Mucosa of descending colon (tissue), 3 donors: ENCODE measurements around the gene CAMK2B. TPM values are rescaled to one million over a fixed set of nuclear protein-coding genes. Genes with fewer than 3 reads are reported as not detected.

Experiments used
- ATAC-seq: fragments of 200-7000 bp; cut with Tn5 transposase; one replicate; pipeline ENCODE4 v1.9.1; 2020; ENCODE audit warnings: mild to moderate bottlenecking, moderate library complexity
- DNase-seq, 3 donors: peaks; one replicate each; pipeline ENCODE4 v3.0.0-alpha.2; 2020
- H3K36me3 ChIP-seq: fragments of 200-600 bp; one replicate; pipeline ENCODE4 v1.8.0; 2021; ENCODE audit warnings: low read depth, mild to moderate bottlenecking
- H3K4me1 ChIP-seq: fragments of 200-600 bp; one replicate; pipeline ENCODE4 v1.8.0; 2021; ENCODE audit warnings: low read depth, mild to moderate bottlenecking
- H3K4me3 ChIP-seq: fragments of 200-600 bp; one replicate; pipeline ENCODE4 v1.8.0; 2021; ENCODE audit warnings: mild to moderate bottlenecking
- H3K9me3 ChIP-seq: fragments of 200-600 bp; one replicate; pipeline ENCODE4 v1.8.0; 2021; ENCODE audit warnings: mild to moderate bottlenecking
- CTCF ChIP-seq: fragments of 200-600 bp; IDR thresholded peaks from one replicate; pipeline ENCODE4 v1.8.0; 2022; ENCODE audit warnings: antibody characterized with exemption, mild to moderate bottlenecking
- intact Hi-C, 2 donors: fragments of 100-400 bp; cut with DNase I in 1 of 2; cut with micrococcal nuclease in 1 of 2; formaldehyde crosslinking; loops; one replicate each; pipeline versions ENCODE4 v1.11.0 to v1.11.1; 2022; cut with DNase I, micrococcal nuclease
- total RNA-seq, 3 donors: library from RNA; stranded (reverse); fragmentation: NEBNext Ultra II Directional in 2 of 3; extraction: Animal tissue kit (Norgen Biotek cat#: 25700) in 2 of 3; gene quantifications; one replicate each; pipeline versions ENCODE4 v1.2.1 to v1.2.4, GENCODE V29; 2021 to 2023
- donor health status: DM: no; HTN: no; CAD: no; lungs with moderate emphysema.
- donor health status: DM: no; HTN: no; CAD: no.
- donor health status: DM: no; HTN: yes; CAD: no.

CAMK2B gene
- total RNA-seq, 3 donors from 2014 or later: 0.35 to 2.2 (median 0.87) TPM

DNA sequence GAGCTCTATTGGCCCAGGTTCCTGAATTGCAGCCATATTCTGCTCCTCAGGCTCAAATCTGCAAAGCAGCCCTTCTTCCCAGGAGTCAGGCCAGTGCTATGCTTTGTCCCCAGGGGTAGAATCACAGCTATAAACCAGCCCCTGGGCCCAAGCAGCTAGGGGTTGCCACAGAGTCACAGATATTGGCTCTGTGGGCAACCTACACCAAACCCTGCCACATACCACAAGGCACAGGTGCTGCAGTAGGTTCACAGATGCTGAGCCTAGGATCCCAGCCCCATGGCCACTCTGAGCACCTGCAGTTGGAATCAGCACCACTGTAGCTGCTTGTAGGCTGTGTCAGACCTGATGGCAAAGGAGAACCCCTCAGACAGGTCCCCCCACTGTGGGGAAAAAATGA is 43.1 kb upstream of the CAMK2B start:
- H3K36me3 ChIP-seq: no peaks in the 10 kb centered on the region
- no peaks in the 10 kb centered on the region for H3K9me3 ChIP-seq
- no peaks in the 10 kb centered on the region for H3K4me1 ChIP-seq
- TF ChIP-seq CTCF: no peak
- intact Hi-C loops: no loop called here
- no peak overlapping the region for H3K4me3 ChIP-seq
- DNase-seq (no peak), ATAC-seq (no peak)

GRCh38 chr7:44367475-44368043 is 42.2 kb upstream of the CAMK2B start:
- DNase-seq (no peak), ATAC-seq (no peak)
- Histone ChIP-seq H3K4me3 (no peak overlapping the region), H3K36me3 (no peaks in the 10 kb centered on the region), H3K9me3 (no peaks in the 10 kb centered on the region), H3K4me1 (no peaks in the 10 kb centered on the region)
- no peak for TF ChIP-seq CTCF
- intact Hi-C loops: no loop called here

GRCh38 chr7:44366986-44367385 is 41.6 kb upstream of the CAMK2B start:
- ATAC-seq: no peak
- Histone ChIP-seq H3K9me3 (no peaks in the 10 kb centered on the region), H3K36me3 (no peaks in the 10 kb centered on the region), H3K4me1 (no peaks in the 10 kb centered on the region), H3K4me3 (no peak overlapping the region)
- TF ChIP-seq CTCF: no peak
- no peak for DNase-seq
- intact Hi-C loops: no loop called here

DNA sequence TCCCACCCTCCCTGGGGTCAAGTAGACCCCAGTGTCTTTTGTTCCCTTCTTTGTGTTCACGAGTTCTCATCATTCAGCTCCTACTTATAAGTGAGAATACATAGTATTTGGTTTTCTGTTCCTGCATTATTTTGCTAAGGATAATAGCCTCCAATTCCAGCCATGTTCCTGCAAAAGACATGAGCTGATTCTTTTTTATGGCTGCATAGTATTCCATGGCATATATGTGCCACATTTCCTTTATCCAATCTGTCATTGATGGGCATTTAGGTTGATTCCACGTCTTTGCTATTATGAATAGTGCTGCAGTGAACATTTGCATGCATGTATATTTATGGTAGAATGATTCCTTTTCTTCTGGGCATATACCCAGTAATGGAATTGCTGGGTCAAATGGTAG is 28.3 kb upstream of the CAMK2B start:
- no peak for ATAC-seq
- intact Hi-C loops: no loop called here
- peaks cover 3% of the 10 kb centered on the region for H3K4me1 ChIP-seq

GRCh38 chr7:44348851-44349781 is 23.7 kb upstream of the CAMK2B start:
- no peak overlapping the region for H3K4me3 ChIP-seq
- intact Hi-C loops: no loop called here
- no peak for TF ChIP-seq CTCF
- no peaks in the 10 kb centered on the region for H3K36me3 ChIP-seq
- DNase-seq (no peak), ATAC-seq (peak; percentile 64)
- H3K4me1 ChIP-seq: peaks cover 3% of the 10 kb centered on the region
- H3K9me3 ChIP-seq: no peaks in the 10 kb centered on the region

More for the DNA sequence above, 28.3 kb upstream of the CAMK2B start:
- Histone ChIP-seq H3K36me3 (no peaks in the 10 kb centered on the region), H3K4me3 (no peak overlapping the region), H3K9me3 (no peaks in the 10 kb centered on the region)
- TF ChIP-seq CTCF: no peak
- no peak for DNase-seq
